ENCODE results near the gene SPTBN1.

The SPTBN1 gene

GRCh38 chr2:54666634-54667265, 210.6 kb downstream of the SPTBN1 start:
- in situ Hi-C loops (cut with MboI; ENCODE audit: low sequenced_read_pairs): no loop called here

GRCh38 chr2:54667266-54667639, 211.1 kb downstream of the SPTBN1 start:
- in situ Hi-C loops (cut with MboI; ENCODE audit: low sequenced_read_pairs): no loop called here

GRCh38 chr2:54667726-54668650, 211.9 kb downstream of the SPTBN1 start:
- in situ Hi-C loops (cut with MboI; ENCODE audit: low sequenced_read_pairs): no loop called here

GRCh38 chr2:54668711-54669110, 212.6 kb downstream of the SPTBN1 start:
- in situ Hi-C loops (cut with MboI; ENCODE audit: low sequenced_read_pairs): no loop called here

- in situ Hi-C loops (cut with MboI; ENCODE audit: low sequenced_read_pairs): no loop called here
Measured at GRCh38 chr2:54669677-54670484, 213.8 kb downstream of the SPTBN1 start.

- in situ Hi-C loops (cut with MboI; ENCODE audit: low sequenced_read_pairs): no loop called here
Measured at GRCh38 chr2:54670485-54671009, 214.4 kb downstream of the SPTBN1 start.

- in situ Hi-C loops (cut with MboI; ENCODE audit: low sequenced_read_pairs): no loop called here
Measured at GRCh38 chr2:54671010-54671409, 214.9 kb downstream of the SPTBN1 start.

- in situ Hi-C loops (cut with MboI; ENCODE audit: low sequenced_read_pairs): no loop called here
Measured at GRCh38 chr2:54671875-54672589, 215.9 kb downstream of the SPTBN1 start.

- in situ Hi-C loops (cut with MboI; ENCODE audit: low sequenced_read_pairs): no loop called here
Measured at GRCh38 chr2:54672590-54673456, 216.7 kb downstream of the SPTBN1 start.

- in situ Hi-C loops (cut with MboI; ENCODE audit: low sequenced_read_pairs): no loop called here
Measured at GRCh38 chr2:54673501-54673998, 217.4 kb downstream of the SPTBN1 start.

- in situ Hi-C loops (cut with MboI; ENCODE audit: low sequenced_read_pairs): no loop called here
Measured at GRCh38 chr2:54675281-54675680, 219.2 kb downstream of the SPTBN1 start.

- in situ Hi-C loops (cut with MboI; ENCODE audit: low sequenced_read_pairs): no loop called here
Measured at GRCh38 chr2:54675738-54676137, 219.6 kb downstream of the SPTBN1 start.

GRCh38 chr2:54676656-54677055, 220.5 kb downstream of the SPTBN1 start:
- in situ Hi-C loops (cut with MboI; ENCODE audit: low sequenced_read_pairs): no loop called here

GRCh38 chr2:54677476-54678265, 221.5 kb downstream of the SPTBN1 start:
- in situ Hi-C loops (cut with MboI; ENCODE audit: low sequenced_read_pairs): no loop called here

GRCh38 chr2:54678719-54679118, 222.6 kb downstream of the SPTBN1 start:
- in situ Hi-C loops (cut with MboI; ENCODE audit: low sequenced_read_pairs): no loop called here

GRCh38 chr2:54680397-54681041, 224.4 kb downstream of the SPTBN1 start:
- in situ Hi-C loops (cut with MboI; ENCODE audit: low sequenced_read_pairs): no loop called here

- in situ Hi-C loops (cut with MboI; ENCODE audit: low sequenced_read_pairs): no loop called here
Measured at GRCh38 chr2:54681416-54681815, 225.3 kb downstream of the SPTBN1 start.

GRCh38 chr2:54683596-54683995, 227.5 kb downstream of the SPTBN1 start:
- in situ Hi-C loops (cut with MboI; ENCODE audit: low sequenced_read_pairs): no loop called here

Data from HL-60/S4 treated with retinoic acid at 250 ng/mL for 4 days and 3 days (cell line).